ENCODE measurements around the gene ECE2. TPM values are rescaled to one million over a fixed set of nuclear protein-coding genes. Genes with fewer than 3 reads are reported as not detected.

ECE2 gene
- total RNA-seq, 6 experiments from 2014 or later: not detected

DNA sequence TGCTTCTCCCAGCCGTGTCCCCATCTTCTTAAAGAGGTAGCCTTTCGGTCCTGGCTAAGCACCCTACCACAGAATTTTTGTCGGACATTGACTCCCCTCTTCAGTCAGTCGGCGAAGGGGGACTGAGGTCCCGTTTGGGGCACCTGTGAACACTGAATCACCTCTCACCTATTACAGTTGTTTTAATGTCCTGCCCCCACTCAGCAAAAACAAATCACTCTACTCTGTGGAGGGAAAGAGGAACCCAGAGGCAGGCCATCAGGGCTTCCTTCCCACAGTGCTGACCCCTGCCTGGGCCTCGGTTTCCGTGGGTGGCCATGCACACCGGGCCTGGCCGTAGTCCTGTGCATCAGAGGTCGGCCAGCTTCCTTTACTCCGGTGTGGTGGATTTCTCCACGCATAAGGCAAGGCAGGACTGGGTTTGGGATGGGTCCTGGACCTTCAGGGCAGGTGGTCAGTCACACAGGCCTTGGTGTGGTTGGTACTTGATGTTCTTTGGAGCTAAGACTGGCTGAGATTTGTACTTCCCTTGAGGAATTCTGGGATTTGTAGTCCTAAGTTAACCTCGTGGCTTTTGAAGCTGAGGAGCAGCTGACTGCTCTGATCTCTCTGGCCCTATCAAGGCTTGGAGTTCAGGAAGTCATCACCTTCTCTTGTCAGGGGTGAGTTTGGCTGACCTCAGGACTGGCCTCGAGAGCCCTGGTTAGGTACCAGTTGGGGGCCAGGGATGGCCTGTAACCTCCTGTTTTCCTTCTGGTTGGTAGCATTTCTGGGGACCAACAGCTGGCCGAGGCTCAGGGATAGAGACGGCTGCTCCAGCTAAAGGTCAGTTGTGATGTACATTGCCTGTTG is 61.0 kb downstream of the ECE2 start:
- Histone ChIP-seq H3K27me3 (no peaks in the 10 kb centered on the region), H3K4me1 (peaks cover 0 to 6% (median 0%) of the 10 kb centered on the region in 4 donors), H3K4me3 (peak overlapping the region; percentile 65 to 69 (median 68)), H3K27ac (peak overlapping the region; percentile 70 to 91 (median 75)), H3K9me3 (no peaks in the 10 kb centered on the region), H3K36me3 (peaks cover 3 to 34% (median 22%) of the 10 kb centered on the region in 4 donors)
- intact Hi-C loops (cut with DNase I): no loop called here
- ATAC-seq (peak; percentile 6 to 28 (median 10)), DNase-seq (no peak)
- TF ChIP-seq POLR2A (IDR thresholded peaks at IDR 0.05) (no peak), CTCF (IDR thresholded peaks at IDR 0.05) (no peak)
- WGBS (ENCODE audit: insufficient coverage, low coverage, low lambda C conversion rate, missing lambda C conversion rate): 19% methylated on average over 13 of the region's 17 CpGs

- peak within 1 kb of the TSS; percentile 65 to 69 (median 68) for H3K4me3 ChIP-seq
These were observed 61.5 kb downstream of the ECE2 start, which contains the start of gene FAM131A for GRCh38 chr3:184337399-184337714. Gene FAM131A (plus strand): TSS chr3:184337600. CDS start chr3:184337631, 31 bp downstream.

GRCh38 chr3:184337981-184338380 is 62.2 kb downstream of the ECE2 start:
- TF ChIP-seq CTCF (IDR thresholded peaks at IDR 0.05) (no peak), POLR2A (IDR thresholded peaks at IDR 0.05) (no peak)
- Histone ChIP-seq H3K27ac (peak overlapping the region in 1 of 3 donors; percentile 26), H3K4me3 (no peak overlapping the region), H3K9me3 (no peaks in the 10 kb centered on the region), H3K4me1 (peaks cover 0 to 6% (median 0%) of the 10 kb centered on the region in 4 donors), H3K36me3 (peaks cover 0 to 22% (median 12%) of the 10 kb centered on the region in 4 donors), H3K27me3 (no peaks in the 10 kb centered on the region)
- ATAC-seq (no peak), DNase-seq (no peak)
- intact Hi-C loops (cut with DNase I): no loop called here
- 61% methylated on average over 6 of the region's 7 CpGs for WGBS (ENCODE audit: insufficient coverage, low coverage, low lambda C conversion rate, missing lambda C conversion rate)

More at GRCh38 chr3:184337399-184337714, 61.5 kb downstream of the ECE2 start, which contains the start of gene FAM131A:
- no peaks in the 10 kb centered on the region for H3K9me3 ChIP-seq
- ATAC-seq (no peak), DNase-seq (no peak)
- H3K27me3 ChIP-seq: no peaks in the 10 kb centered on the region
- peaks cover 0 to 6% (median 0%) of the 10 kb centered on the region in 4 donors for H3K4me1 ChIP-seq
- WGBS (ENCODE audit: insufficient coverage, low coverage, low lambda C conversion rate, missing lambda C conversion rate): 92% methylated on average over 3 of the region's 6 CpGs
- intact Hi-C loops (cut with DNase I): no loop called here
- H3K36me3 ChIP-seq: peaks cover 0 to 28% (median 16%) of the 10 kb centered on the region in 4 donors
- TF ChIP-seq POLR2A (IDR thresholded peaks at IDR 0.05): no peak
- TF ChIP-seq CTCF (IDR thresholded peaks at IDR 0.05): no peak
- H3K27ac ChIP-seq: peak within 1 kb of the TSS; percentile 70 to 91 (median 75)

DNA sequence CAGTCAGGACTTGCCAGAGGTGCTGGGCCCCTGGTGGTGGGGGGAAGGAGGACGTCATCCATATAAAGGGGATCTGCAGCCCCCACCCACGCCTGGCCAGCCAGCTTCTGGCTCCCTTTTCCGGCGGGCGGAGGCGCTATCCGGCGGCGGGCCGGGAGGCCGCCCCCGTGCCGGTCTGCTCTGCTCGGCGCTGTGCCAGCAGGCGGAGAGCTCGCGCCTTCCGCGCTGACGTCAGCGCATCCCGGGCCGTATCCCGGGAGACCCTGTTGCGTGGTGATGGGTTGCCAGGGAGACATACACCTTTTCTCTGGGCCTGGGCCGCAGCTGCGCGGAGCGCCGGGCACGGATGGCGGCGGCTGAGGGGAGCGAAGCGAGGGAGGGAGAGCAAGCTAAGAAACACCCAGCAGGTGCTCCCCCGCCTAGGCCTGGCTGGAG is 62.7 kb downstream of the ECE2 start:
- Histone ChIP-seq H3K4me3 (no peak overlapping the region), H3K36me3 (peaks cover 0 to 17% (median 8%) of the 10 kb centered on the region in 4 donors), H3K27me3 (no peaks in the 10 kb centered on the region), H3K27ac (peak overlapping the region in 1 of 3 donors; percentile 26), H3K9me3 (no peaks in the 10 kb centered on the region), H3K4me1 (peaks cover 0 to 6% (median 0%) of the 10 kb centered on the region in 4 donors)
- WGBS (ENCODE audit: insufficient coverage, low coverage, low lambda C conversion rate, missing lambda C conversion rate): 69% methylated on average over 4 of the region's 37 CpGs
- ATAC-seq: no peak
- DNase-seq: peak in 1 of 3 donors; percentile 52
- TF ChIP-seq POLR2A (IDR thresholded peaks at IDR 0.05) (no peak), CTCF (IDR thresholded peaks at IDR 0.05) (no peak)
- intact Hi-C loops (cut with DNase I): no loop called here

Measured in right lobe of liver (tissue), 6 donors.